ENCODE results near the gene ALCAM.

ALCAM gene

GRCh38 chr3:105387122-105387751, 20.5 kb downstream of the ALCAM start:
- TF ChIP-seq ZNF2 (tag by site-specific recombination; IDR thresholded peaks at IDR 0.05), result no peak
- TF ChIP-seq ZNF513 (tag by site-specific recombination; IDR thresholded peaks at IDR 0.05), result no peak
- TF ChIP-seq ZBTB11 (tag by site-specific recombination; conservative IDR thresholded peaks at IDR 0.05; ENCODE audit: low read depth), result no peak
- no peak for TF ChIP-seq ZNF280C (tag by site-specific recombination; IDR thresholded peaks at IDR 0.05)
- TF ChIP-seq ZSCAN23 (tag by site-specific recombination; IDR thresholded peaks at IDR 0.05), result no peak
- no peak for TF ChIP-seq ZNF311 (tag by site-specific recombination; IDR thresholded peaks at IDR 0.05; ENCODE audit: borderline replicate concordance)
- no peak for TF ChIP-seq ZNF704 (tag by site-specific recombination; IDR thresholded peaks at IDR 0.05)
- no peak for TF ChIP-seq ZNF629 (tag by site-specific recombination; IDR thresholded peaks at IDR 0.05)
- no peak for TF ChIP-seq ZSCAN18 (tag by site-specific recombination; IDR thresholded peaks at IDR 0.05)
- TF ChIP-seq ZNF362 (tag by site-specific recombination; IDR thresholded peaks at IDR 0.05), result no peak
- TF ChIP-seq ZNF223 (tag by site-specific recombination; IDR thresholded peaks at IDR 0.05), result no peak
- TF ChIP-seq RBAK (tag by site-specific recombination; IDR thresholded peaks at IDR 0.05), result no peak
- no peak for TF ChIP-seq INSM2 (tag by site-specific recombination; IDR thresholded peaks at IDR 0.05)
- TF ChIP-seq KLF9 (tag by site-specific recombination; IDR thresholded peaks at IDR 0.05; ENCODE audit: low read depth), result no peak
- TF ChIP-seq ZNF670 (tag by site-specific recombination; IDR thresholded peaks at IDR 0.05; ENCODE audit: low read depth), result no peak
- TF ChIP-seq HOXC10 (CRISPR knock-in tag; IDR thresholded peaks at IDR 0.05), result no peak
- H3K36me3 ChIP-seq (ENCODE audit: control insufficient read depth in 2 of 2, insufficient read depth in 1 of 2, low read length in 2 of 2), result no peaks in the 10 kb centered on the region
- H3K9me3 ChIP-seq (ENCODE audit: control insufficient read depth, insufficient read depth, low read depth, low read length), result no peaks in the 10 kb centered on the region
- H3K4me1 ChIP-seq (ENCODE audit: control insufficient read depth, insufficient read depth, low read length), result no peaks in the 10 kb centered on the region
- POLR2A ChIA-PET, result no interaction called here
- no peak overlapping the region for H3K27ac ChIP-seq (ENCODE audit: extremely low read depth, low read depth, low read length)
- CTCF ChIA-PET, result no interaction called here
- no peak overlapping the region for H3K4me3 ChIP-seq (ENCODE audit: low read depth, low read length)

All from HEK293 (cell line).